H7 (cell line): Measurements from ENCODE around the gene SMARCD1. TPM values are rescaled to one million over a fixed set of nuclear protein-coding genes. Genes with fewer than 3 reads are reported as not detected.

Source experiments
- DNase-seq: peaks from one replicate; pipeline ENCODE4 v3.0.0; 2012
- H3K27me3 ChIP-seq: 2 replicates; pipeline ENCODE4 v1.6.0; 2011; ENCODE audit warnings: mild to moderate bottlenecking, low read length; ENCODE audit not compliant: control insufficient read depth, insufficient read depth
- H3K36me3 ChIP-seq: replicated peaks from 2 replicates; pipeline ENCODE4 v1.5.1; 2011; ENCODE audit warnings: low read length; ENCODE audit not compliant: control insufficient read depth, insufficient read depth
- H3K4me3 ChIP-seq: 2 replicates; pipeline ENCODE4 v1.5.1; 2011; ENCODE audit warnings: low read depth, mild to moderate bottlenecking, control low read depth, low read length, moderate library complexity; ENCODE audit not compliant: insufficient read depth
- total RNA-seq: library from RNA; depleted of rRNA; stranded (reverse); fragments of >200 nt; shearing (Covaris generic); gene quantifications from 2 replicates; pipeline ENCODE4 v1.2.3, GENCODE V29; 2014

SMARCD1 gene
- total RNA-seq, 1 experiment from 2014 or later = 182 TPM

GRCh38 chr12:50051101-50051806 is 33.9 kb upstream of the SMARCD1 start:
- H3K27me3 ChIP-seq = peaks cover 64% of the 10 kb centered on the region
- peak; percentile 77 for DNase-seq
- H3K4me3 ChIP-seq = peak overlapping the region; percentile 28; the same call in 1 of the 2 replicates
- H3K36me3 ChIP-seq = no peaks in the 10 kb centered on the region

- Histone ChIP-seq H3K4me3 (no peak overlapping the region), H3K27me3 (peaks cover 73% of the 10 kb centered on the region), H3K36me3 (no peaks in the 10 kb centered on the region)
- DNase-seq = no peak
Observed at GRCh38 chr12:50052544-50052943, 32.6 kb upstream of the SMARCD1 start.

- H3K36me3 ChIP-seq = no peaks in the 10 kb centered on the region
- H3K4me3 ChIP-seq = no peak overlapping the region
- no peak for DNase-seq
- H3K27me3 ChIP-seq = peaks cover 76% of the 10 kb centered on the region
Observed at GRCh38 chr12:50052964-50053363, 32.2 kb upstream of the SMARCD1 start.

- no peak for DNase-seq
- H3K27me3 ChIP-seq = peaks cover 82% of the 10 kb centered on the region
- H3K4me3 ChIP-seq = no peak overlapping the region
- H3K36me3 ChIP-seq = no peaks in the 10 kb centered on the region
Observed at GRCh38 chr12:50053583-50053982, 31.6 kb upstream of the SMARCD1 start.

GRCh38 chr12:50055831-50056638 is 29.1 kb upstream of the SMARCD1 start:
- Histone ChIP-seq H3K36me3 (no peaks in the 10 kb centered on the region), H3K27me3 (peaks cover 80% of the 10 kb centered on the region), H3K4me3 (peak overlapping the region; percentile 5; the same call in 1 of the 2 replicates)
- peak; percentile 88 for DNase-seq

- H3K36me3 ChIP-seq = no peaks in the 10 kb centered on the region
- H3K27me3 ChIP-seq = peaks cover 79% of the 10 kb centered on the region
- no peak for DNase-seq
- peak overlapping the region; percentile 70; the same call in 1 of the 2 replicates for H3K4me3 ChIP-seq
Observed at GRCh38 chr12:50056639-50056976, 28.5 kb upstream of the SMARCD1 start.

GRCh38 chr12:50057000-50057841 is 27.9 kb upstream of the SMARCD1 start, which contains the start of gene ASIC1:
TSS of gene ASIC1 (plus strand) at chr12:50057596. CDS start at chr12:50058767, 1,171 bp downstream.
- Histone ChIP-seq H3K27me3 (peaks cover 76% of the 10 kb centered on the region), H3K4me3 (peak within 1 kb of the TSS; percentile 70), H3K36me3 (no peaks in the 10 kb centered on the region)
- DNase-seq = peak; percentile 95

GRCh38 chr12:50057896-50058670 is 27.1 kb upstream of the SMARCD1 start:
- no peak for DNase-seq
- Histone ChIP-seq H3K27me3 (peaks cover 69% of the 10 kb centered on the region), H3K36me3 (no peaks in the 10 kb centered on the region), H3K4me3 (peak overlapping the region; percentile 70)

GRCh38 chr12:50058743-50059312 is 26.3 kb upstream of the SMARCD1 start:
- no peak for DNase-seq
- Histone ChIP-seq H3K36me3 (no peaks in the 10 kb centered on the region), H3K4me3 (no peak overlapping the region), H3K27me3 (peaks cover 62% of the 10 kb centered on the region)

- no peak overlapping the region for H3K4me3 ChIP-seq
- no peaks in the 10 kb centered on the region for H3K36me3 ChIP-seq
- peaks cover 57% of the 10 kb centered on the region for H3K27me3 ChIP-seq
- no peak for DNase-seq
Observed at GRCh38 chr12:50059440-50060119, 25.6 kb upstream of the SMARCD1 start.

GRCh38 chr12:50060120-50060468 is 25.0 kb upstream of the SMARCD1 start:
- DNase-seq = no peak
- H3K4me3 ChIP-seq = no peak overlapping the region
- H3K27me3 ChIP-seq = peaks cover 57% of the 10 kb centered on the region
- H3K36me3 ChIP-seq = no peaks in the 10 kb centered on the region

- Histone ChIP-seq H3K4me3 (no peak overlapping the region), H3K27me3 (peaks cover 47% of the 10 kb centered on the region), H3K36me3 (no peaks in the 10 kb centered on the region)
- DNase-seq = no peak
Observed at GRCh38 chr12:50061171-50061570, 24.0 kb upstream of the SMARCD1 start.

GRCh38 chr12:50061946-50062686 is 23.0 kb upstream of the SMARCD1 start:
- peaks cover 38% of the 10 kb centered on the region for H3K27me3 ChIP-seq
- no peak overlapping the region for H3K4me3 ChIP-seq
- DNase-seq = no peak
- no peaks in the 10 kb centered on the region for H3K36me3 ChIP-seq
